ENCODE data around the gene TMEM217.

The TMEM217 gene

DNA sequence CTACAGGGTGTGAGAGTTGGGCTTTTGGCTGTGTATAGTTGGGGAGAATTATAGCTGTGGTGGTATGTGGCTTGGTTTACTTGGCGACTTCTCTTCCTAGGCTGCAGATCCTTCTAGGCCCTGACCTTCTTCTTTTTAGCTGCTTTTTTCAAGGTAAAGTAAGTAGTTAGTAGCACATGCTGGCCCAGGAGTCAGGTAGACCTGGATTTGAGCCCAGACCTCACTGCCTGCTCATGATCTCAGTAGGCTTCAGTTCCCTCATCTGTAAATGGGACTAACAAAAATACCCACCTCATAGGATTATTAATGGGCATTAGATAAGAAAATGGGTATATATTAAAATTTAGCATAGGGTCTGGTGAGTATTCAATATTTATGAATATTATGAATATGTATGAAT, 17.4 kb upstream of the TMEM217 start:
- H3K4me1 ChIP-seq (ENCODE audit: control insufficient read depth, insufficient read depth, low read length), result no peaks in the 10 kb centered on the region
- no peak overlapping the region for H3K4me3 ChIP-seq (ENCODE audit: low read length)
- no peaks in the 10 kb centered on the region for H3K9me3 ChIP-seq (ENCODE audit: control insufficient read depth, low read length)
- H3K36me3 ChIP-seq (ENCODE audit: control insufficient read depth, insufficient read depth, low read length), result no peaks in the 10 kb centered on the region
- H3K9ac ChIP-seq (ENCODE audit: low read length), result no peak overlapping the region
- H3K27me3 ChIP-seq (ENCODE audit: control insufficient read depth, insufficient read depth, low read length), result no peaks in the 10 kb centered on the region

- H3K9me3 ChIP-seq (ENCODE audit: control insufficient read depth, low read length), result no peaks in the 10 kb centered on the region
- no peaks in the 10 kb centered on the region for H3K4me1 ChIP-seq (ENCODE audit: control insufficient read depth, insufficient read depth, low read length)
- H3K36me3 ChIP-seq (ENCODE audit: control insufficient read depth, insufficient read depth, low read length), result no peaks in the 10 kb centered on the region
- no peak overlapping the region for H3K4me3 ChIP-seq (ENCODE audit: low read length)
- H3K27me3 ChIP-seq (ENCODE audit: control insufficient read depth, insufficient read depth, low read length), result no peaks in the 10 kb centered on the region
- H3K9ac ChIP-seq (ENCODE audit: low read length), result no peak overlapping the region
Observed at GRCh38 chr6:37273690-37274089, 15.7 kb upstream of the TMEM217 start.

- H3K9ac ChIP-seq (ENCODE audit: low read length), result no peak overlapping the region
- H3K27me3 ChIP-seq (ENCODE audit: control insufficient read depth, insufficient read depth, low read length), result no peaks in the 10 kb centered on the region
- H3K4me3 ChIP-seq (ENCODE audit: low read length), result no peak overlapping the region
- no peaks in the 10 kb centered on the region for H3K36me3 ChIP-seq (ENCODE audit: control insufficient read depth, insufficient read depth, low read length)
- no peaks in the 10 kb centered on the region for H3K9me3 ChIP-seq (ENCODE audit: control insufficient read depth, low read length)
- no peaks in the 10 kb centered on the region for H3K4me1 ChIP-seq (ENCODE audit: control insufficient read depth, insufficient read depth, low read length)
Observed at GRCh38 chr6:37272834-37273566, 15.1 kb upstream of the TMEM217 start.

GRCh38 chr6:37269105-37269504, 11.2 kb upstream of the TMEM217 start:
- H3K9me3 ChIP-seq (ENCODE audit: control insufficient read depth, low read length), result no peaks in the 10 kb centered on the region
- H3K27me3 ChIP-seq (ENCODE audit: control insufficient read depth, insufficient read depth, low read length), result no peaks in the 10 kb centered on the region
- H3K9ac ChIP-seq (ENCODE audit: low read length), result no peak overlapping the region
- no peak overlapping the region for H3K4me3 ChIP-seq (ENCODE audit: low read length)
- H3K36me3 ChIP-seq (ENCODE audit: control insufficient read depth, insufficient read depth, low read length), result no peaks in the 10 kb centered on the region
- no peaks in the 10 kb centered on the region for H3K4me1 ChIP-seq (ENCODE audit: control insufficient read depth, insufficient read depth, low read length)

DNA sequence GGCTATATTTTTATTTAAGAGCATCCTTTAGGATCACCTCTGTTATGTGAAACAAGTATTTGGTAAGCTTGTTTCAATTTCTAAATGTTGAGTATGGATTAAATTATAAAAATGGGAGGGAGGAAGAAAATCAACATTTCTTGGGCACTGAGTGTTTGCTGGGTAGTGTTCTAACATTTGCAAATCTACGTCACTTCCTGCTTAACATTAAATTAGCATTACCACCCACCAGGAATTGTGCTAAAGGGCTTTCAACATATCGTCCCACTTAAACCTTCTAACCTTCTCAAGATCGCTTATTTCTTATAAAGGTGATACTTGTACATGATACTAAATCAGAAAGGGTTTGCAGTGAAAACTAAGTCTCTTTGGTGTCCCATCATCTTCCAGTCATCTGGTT, 7.9 kb upstream of the TMEM217 start:
- Histone ChIP-seq H3K9me3 (ENCODE audit: control insufficient read depth, low read length) (no peaks in the 10 kb centered on the region), H3K4me3 (ENCODE audit: low read length) (no peak overlapping the region), H3K9ac (ENCODE audit: low read length) (no peak overlapping the region), H3K4me1 (ENCODE audit: control insufficient read depth, insufficient read depth, low read length) (peaks cover 12% of the 10 kb centered on the region), H3K36me3 (ENCODE audit: control insufficient read depth, insufficient read depth, low read length) (no peaks in the 10 kb centered on the region), H3K27me3 (ENCODE audit: control insufficient read depth, insufficient read depth, low read length) (no peaks in the 10 kb centered on the region)

DNA sequence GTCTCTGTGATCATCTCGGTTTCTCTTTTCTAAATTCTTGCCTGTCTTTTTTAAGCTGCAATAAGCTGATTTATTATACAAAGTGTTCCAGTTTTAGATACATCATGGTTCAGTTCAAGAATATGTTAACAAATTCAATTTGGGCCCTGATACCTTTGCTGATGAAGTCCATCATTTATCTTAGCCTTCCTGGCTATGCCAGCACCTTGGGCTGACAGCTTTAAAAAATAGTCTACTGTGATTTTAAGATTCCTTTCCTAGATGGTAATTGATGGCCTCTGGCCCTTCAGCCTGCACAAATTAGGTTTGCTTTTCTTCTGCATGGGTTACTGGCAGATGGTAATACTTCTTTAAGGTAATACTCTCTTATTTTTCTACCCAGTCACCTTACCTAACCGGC, 7.1 kb upstream of the TMEM217 start:
- Histone ChIP-seq H3K36me3 (ENCODE audit: control insufficient read depth, insufficient read depth, low read length) (no peaks in the 10 kb centered on the region), H3K9me3 (ENCODE audit: control insufficient read depth, low read length) (no peaks in the 10 kb centered on the region), H3K4me3 (ENCODE audit: low read length) (no peak overlapping the region), H3K27me3 (ENCODE audit: control insufficient read depth, insufficient read depth, low read length) (no peaks in the 10 kb centered on the region), H3K4me1 (ENCODE audit: control insufficient read depth, insufficient read depth, low read length) (peaks cover 12% of the 10 kb centered on the region), H3K9ac (ENCODE audit: low read length) (no peak overlapping the region)

- no peak overlapping the region for H3K4me3 ChIP-seq (ENCODE audit: low read length)
- peaks cover 23% of the 10 kb centered on the region for H3K4me1 ChIP-seq (ENCODE audit: control insufficient read depth, insufficient read depth, low read length)
- H3K27me3 ChIP-seq (ENCODE audit: control insufficient read depth, insufficient read depth, low read length), result no peaks in the 10 kb centered on the region
- no peak overlapping the region for H3K9ac ChIP-seq (ENCODE audit: low read length)
- H3K9me3 ChIP-seq (ENCODE audit: control insufficient read depth, low read length), result no peaks in the 10 kb centered on the region
- no peaks in the 10 kb centered on the region for H3K36me3 ChIP-seq (ENCODE audit: control insufficient read depth, insufficient read depth, low read length)
Observed at GRCh38 chr6:37262446-37263026, 4.6 kb upstream of the TMEM217 start.

DNA sequence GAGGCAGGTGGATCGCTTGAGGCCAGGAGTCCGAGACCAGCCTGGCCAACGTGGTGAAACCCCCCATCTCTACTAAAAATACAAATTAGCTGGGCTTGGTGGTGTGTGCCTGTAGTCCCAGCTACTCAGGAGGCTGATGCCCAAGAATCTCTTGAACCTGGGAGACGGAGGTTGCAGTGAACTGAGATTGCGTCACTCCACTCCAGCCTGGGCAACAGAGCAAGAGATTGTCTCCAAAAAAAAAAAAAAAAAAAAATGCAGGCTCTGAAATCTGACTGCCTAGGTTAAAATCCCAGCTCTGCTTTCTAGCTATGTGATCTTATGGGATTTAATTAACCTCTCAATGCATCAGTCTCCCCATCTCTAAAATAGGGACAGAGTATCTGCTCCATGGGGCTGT, 3.3 kb upstream of the TMEM217 start:
- Histone ChIP-seq H3K36me3 (ENCODE audit: control insufficient read depth, insufficient read depth, low read length) (no peaks in the 10 kb centered on the region), H3K9me3 (ENCODE audit: control insufficient read depth, low read length) (no peaks in the 10 kb centered on the region), H3K4me3 (ENCODE audit: low read length) (no peak overlapping the region), H3K9ac (ENCODE audit: low read length) (no peak overlapping the region), H3K4me1 (ENCODE audit: control insufficient read depth, insufficient read depth, low read length) (peaks cover 23% of the 10 kb centered on the region), H3K27me3 (ENCODE audit: control insufficient read depth, insufficient read depth, low read length) (no peaks in the 10 kb centered on the region)

GRCh38 chr6:37260444-37260843, 2.5 kb upstream of the TMEM217 start:
- H3K9me3 ChIP-seq (ENCODE audit: control insufficient read depth, low read length), result no peaks in the 10 kb centered on the region
- peaks cover 23% of the 10 kb centered on the region for H3K4me1 ChIP-seq (ENCODE audit: control insufficient read depth, insufficient read depth, low read length)

GRCh38 chr6:37260040-37260439, 2.1 kb upstream of the TMEM217 start:
- Histone ChIP-seq H3K4me1 (ENCODE audit: control insufficient read depth, insufficient read depth, low read length) (peaks cover 23% of the 10 kb centered on the region), H3K4me3 (ENCODE audit: low read length) (no peak overlapping the region), H3K27me3 (ENCODE audit: control insufficient read depth, insufficient read depth, low read length) (no peaks in the 10 kb centered on the region), H3K9ac (ENCODE audit: low read length) (no peak overlapping the region), H3K9me3 (ENCODE audit: control insufficient read depth, low read length) (no peaks in the 10 kb centered on the region), H3K36me3 (ENCODE audit: control insufficient read depth, insufficient read depth, low read length) (no peaks in the 10 kb centered on the region)

More at GRCh38 chr6:37260444-37260843, 2.5 kb upstream of the TMEM217 start:
- H3K27me3 ChIP-seq (ENCODE audit: control insufficient read depth, insufficient read depth, low read length), result no peaks in the 10 kb centered on the region
- H3K9ac ChIP-seq (ENCODE audit: low read length), result no peak overlapping the region
- H3K36me3 ChIP-seq (ENCODE audit: control insufficient read depth, insufficient read depth, low read length), result no peaks in the 10 kb centered on the region
- H3K4me3 ChIP-seq (ENCODE audit: low read length), result no peak overlapping the region

DNA sequence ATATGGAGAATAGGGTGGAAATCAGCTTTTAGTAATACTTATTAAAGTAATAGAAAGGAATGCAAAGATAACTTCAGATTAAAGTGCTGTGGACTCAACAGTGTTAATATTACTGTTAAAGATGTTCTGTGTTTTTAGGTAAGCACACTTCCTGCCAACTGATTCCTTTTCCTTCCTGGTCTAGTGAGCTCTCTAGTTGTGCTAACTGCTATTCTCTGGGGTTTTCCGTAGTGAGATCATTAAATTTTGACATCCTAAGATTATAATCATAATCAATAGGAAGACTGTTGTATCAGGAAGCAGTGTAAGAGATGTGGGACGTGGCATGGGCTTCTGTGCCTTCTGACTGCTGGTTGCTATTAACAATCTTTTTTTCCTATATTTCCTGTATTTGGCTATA, 1.2 kb upstream of the TMEM217 start:
- Histone ChIP-seq H3K4me3 (ENCODE audit: low read length) (no peak overlapping the region), H3K9ac (ENCODE audit: low read length) (no peak overlapping the region), H3K27me3 (ENCODE audit: control insufficient read depth, insufficient read depth, low read length) (no peaks in the 10 kb centered on the region), H3K4me1 (ENCODE audit: control insufficient read depth, insufficient read depth, low read length) (peaks cover 23% of the 10 kb centered on the region), H3K9me3 (ENCODE audit: control insufficient read depth, low read length) (no peaks in the 10 kb centered on the region), H3K36me3 (ENCODE audit: control insufficient read depth, insufficient read depth, low read length) (no peaks in the 10 kb centered on the region)

- no peaks in the 10 kb centered on the region for H3K36me3 ChIP-seq (ENCODE audit: control insufficient read depth, insufficient read depth, low read length)
- H3K9me3 ChIP-seq (ENCODE audit: control insufficient read depth, low read length), result no peaks in the 10 kb centered on the region
- H3K9ac ChIP-seq (ENCODE audit: low read length), result peak overlapping the region; percentile 100
- peaks cover 23% of the 10 kb centered on the region for H3K4me1 ChIP-seq (ENCODE audit: control insufficient read depth, insufficient read depth, low read length)
- peak overlapping the region; percentile 99 for H3K4me3 ChIP-seq (ENCODE audit: low read length)
- no peaks in the 10 kb centered on the region for H3K27me3 ChIP-seq (ENCODE audit: control insufficient read depth, insufficient read depth, low read length)
Observed at GRCh38 chr6:37258405-37259105, 611 bp upstream of the TMEM217 start.

Data from mucosa of stomach (tissue), 1 donor.